AG08395 (cell line): ENCODE results near the gene CTXN3.

Experiments
- DNase-seq: peaks from one replicate; pipeline ENCODE4 v3.0.0; 2012; ENCODE audit warnings: mixed read lengths, low spot score

Gene CTXN3

DNA sequence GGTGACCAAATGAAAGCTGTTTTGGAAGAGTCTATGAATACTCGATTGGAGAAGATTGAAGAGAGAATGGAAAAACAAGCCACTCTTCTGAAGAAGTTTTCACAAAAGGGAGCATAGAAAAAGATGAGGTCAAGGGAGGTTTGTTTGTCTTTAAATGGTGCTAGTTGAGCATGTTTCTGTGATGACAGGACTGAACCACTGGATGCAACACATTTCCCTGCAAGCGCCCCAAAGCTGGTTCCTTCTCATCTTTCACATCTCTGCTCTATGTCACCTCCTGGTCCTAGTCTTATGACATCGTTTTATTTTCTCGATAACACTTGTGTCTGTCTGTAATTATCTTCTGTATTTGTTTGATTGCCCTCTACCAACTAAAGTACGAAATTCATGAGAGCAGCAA lies 50.5 kb downstream of the CTXN3 start:
- no peak for DNase-seq

DNA sequence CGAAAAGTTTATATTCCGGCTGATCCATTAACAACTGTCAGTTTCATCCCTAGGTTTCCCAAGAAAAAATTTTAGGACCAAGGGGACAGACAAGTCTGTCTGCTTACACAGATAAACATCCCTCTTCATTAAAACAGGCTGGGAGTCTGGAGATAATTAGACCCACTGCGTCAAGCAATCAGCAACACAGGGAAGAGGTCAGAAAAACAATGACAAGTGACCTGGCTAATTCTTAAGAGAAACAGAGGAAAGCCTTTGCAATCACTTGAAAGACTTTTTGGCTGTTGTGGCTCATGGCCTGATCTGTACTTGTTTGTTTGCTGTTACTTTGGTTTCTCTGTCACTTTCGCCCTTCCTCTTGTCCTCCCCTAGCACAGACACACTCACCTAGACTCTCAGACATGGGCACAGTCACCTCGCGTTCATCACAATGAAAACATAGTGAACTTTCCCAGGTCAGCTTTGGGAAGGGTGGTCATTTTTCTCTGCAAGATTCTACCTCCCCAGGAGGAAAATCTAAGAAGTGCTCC lies 51.4 kb downstream of the CTXN3 start:
- no peak for DNase-seq

DNA sequence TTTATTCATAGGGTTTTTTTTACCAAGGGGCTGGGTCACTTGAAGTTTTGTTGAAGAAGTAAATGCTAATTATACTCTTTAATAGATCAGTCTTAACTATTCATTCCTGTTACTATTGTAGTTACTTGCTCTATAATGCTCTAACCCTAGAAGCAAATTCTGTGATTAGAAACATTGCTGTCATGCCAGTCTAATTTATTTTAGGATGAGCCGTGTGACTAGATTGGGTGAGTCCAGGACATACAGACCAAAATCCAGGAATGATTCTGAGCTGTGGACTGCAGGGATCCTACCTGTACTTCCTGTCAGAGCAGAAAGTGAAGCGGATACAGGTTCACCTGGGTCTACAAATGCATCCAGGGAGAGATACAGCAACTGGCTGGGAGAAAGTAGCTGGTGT lies 53.6 kb downstream of the CTXN3 start:
- DNase-seq = no peak

DNA sequence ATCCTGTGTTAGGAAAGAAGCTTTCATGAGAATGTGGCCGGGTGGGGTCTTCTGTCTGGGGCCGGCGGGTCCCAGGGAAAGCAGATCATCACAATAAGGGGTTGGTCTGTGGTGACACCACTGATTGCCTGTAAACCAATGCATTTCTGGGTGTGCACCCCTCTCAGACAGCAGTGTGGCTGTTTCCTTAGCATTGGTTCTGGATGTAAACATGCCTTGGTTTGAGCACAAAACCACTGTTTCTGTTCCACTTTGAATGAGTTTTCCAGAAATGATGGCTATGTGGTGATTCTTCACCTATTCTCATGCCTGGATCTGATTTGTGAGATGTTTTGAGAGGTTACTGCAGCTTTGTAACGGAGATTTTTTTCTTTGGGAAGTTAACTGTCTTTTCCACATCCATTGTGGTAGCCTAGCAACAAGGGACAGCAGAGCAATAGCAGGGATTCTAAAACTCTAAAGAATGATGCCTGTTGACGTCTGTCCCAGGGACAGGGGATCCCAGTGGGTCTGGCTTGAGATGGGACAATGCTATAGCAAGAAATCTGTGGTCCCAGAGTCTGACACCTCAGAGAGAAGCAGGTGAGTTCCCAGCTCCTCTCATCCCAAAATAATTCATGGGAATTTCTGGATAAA lies 54.2 kb downstream of the CTXN3 start, which contains the start of gene CCDC192:
Gene CCDC192 (plus strand): TSS at position 466 of the 636 bp plus-strand sequence. CDS start 55 bp downstream, at position 521.
- DNase-seq = no peak

DNA sequence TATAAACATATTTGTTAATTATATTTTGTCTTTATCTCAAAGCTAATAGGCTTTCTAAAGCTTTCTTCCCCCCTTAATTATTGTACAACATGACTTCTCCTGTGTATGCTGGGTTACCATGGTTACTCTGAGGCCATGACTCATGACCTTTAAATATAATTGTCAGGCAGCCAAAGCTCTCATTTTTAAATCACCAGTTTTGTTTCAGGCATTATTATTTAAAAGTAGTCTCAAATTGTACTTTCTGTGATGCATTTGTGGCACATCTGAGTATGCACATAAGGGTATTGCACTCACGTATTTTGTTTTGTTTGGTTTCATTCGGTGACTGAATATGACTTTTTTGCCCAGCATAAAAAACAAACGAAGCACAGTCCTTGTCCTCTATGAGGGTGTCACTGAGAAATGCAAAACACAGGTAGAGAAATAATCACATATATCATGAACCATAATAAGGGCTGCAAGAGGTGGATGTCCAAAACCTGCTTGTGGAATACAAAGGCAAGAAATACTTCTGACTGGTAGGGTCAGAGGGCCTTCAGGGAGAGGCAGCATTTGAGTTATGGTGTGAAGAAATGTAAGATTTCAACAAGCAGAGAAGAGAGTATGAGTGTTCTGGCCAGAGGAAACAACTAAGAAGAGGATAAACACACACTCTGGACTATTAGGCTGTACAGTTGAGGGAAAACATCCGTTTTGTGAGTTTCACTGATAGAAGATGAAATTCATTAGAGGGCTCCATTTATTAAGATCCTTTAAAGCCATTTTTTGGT lies 56.4 kb downstream of the CTXN3 start:
- DNase-seq = peak; percentile 46

DNA sequence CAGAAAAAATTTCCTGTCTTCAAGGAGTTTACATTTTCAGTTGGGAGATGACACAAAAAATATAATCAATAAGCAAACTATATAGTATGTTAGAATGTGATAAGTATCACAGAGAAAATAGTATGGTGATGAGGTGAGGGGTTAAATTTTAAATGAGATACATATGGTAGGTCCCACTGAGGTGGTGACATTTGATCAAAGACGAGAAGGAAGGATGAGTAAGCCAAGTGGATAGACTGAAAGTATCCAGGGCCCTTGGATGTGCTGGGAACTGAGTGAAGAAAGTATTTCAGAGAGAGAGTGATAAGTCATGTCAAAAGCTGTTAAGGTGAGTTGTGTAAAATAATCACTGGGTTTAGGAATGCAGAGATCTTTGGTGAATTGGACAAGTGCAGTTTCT lies 57.8 kb downstream of the CTXN3 start:
- DNase-seq = no peak

DNA sequence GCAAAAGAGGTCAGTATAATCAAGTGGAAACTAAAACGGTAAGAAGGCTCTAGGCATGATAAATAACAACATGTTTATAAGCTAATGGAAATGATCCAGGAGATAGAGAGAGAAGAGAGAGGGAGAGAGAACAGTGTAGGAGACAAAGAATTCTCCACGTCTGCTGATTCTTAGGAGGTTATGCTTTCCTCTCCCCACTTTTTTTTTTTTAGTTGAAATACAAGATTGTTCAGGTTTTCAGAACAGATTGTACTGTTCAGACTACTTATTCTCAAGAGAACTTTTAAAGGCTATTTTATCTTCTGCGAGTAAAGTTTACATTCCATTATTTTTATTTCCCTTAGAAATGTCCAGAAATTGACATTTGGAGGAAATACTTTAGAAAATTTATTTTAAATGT lies 58.3 kb downstream of the CTXN3 start:
- DNase-seq = no peak
